HAP-1 (cell line): ENCODE measurements around the gene RPAP3.

Source experiments
- DNase-seq, 2 experiments: peaks; one replicate each; pipeline ENCODE4 v3.0.0-alpha.2; 2016 to 2020; ENCODE audit warnings: low spot score in 2 of 2
- H3K27me3 ChIP-seq: fragments of 250-450 bp; sonication (Bioruptor Pico); 2 replicates; pipeline ENCODE4 v1.5.1; 2020; ENCODE audit warnings: low read depth, mild to moderate bottlenecking, moderate library complexity
- H3K36me3 ChIP-seq: fragments of 250-450 bp; sonication (Bioruptor Pico); replicated peaks from 2 replicates; pipeline ENCODE4 v1.5.1; 2020; ENCODE audit warnings: mild to moderate bottlenecking
- H3K4me1 ChIP-seq: fragments of 250-450 bp; sonication (Bioruptor Pico); 2 replicates; pipeline ENCODE4 v1.5.1; 2020; ENCODE audit warnings: mild to moderate bottlenecking
- H3K4me3 ChIP-seq: fragments of 250-450 bp; sonication (Bioruptor Pico); 2 replicates; pipeline ENCODE4 v1.5.1; 2020; ENCODE audit warnings: mild to moderate bottlenecking, moderate library complexity
- H3K9me3 ChIP-seq: fragments of 250-450 bp; sonication (Bioruptor Pico); 2 replicates; pipeline ENCODE4 v1.5.1; 2020; ENCODE audit warnings: mild to moderate bottlenecking, moderate library complexity
- in situ Hi-C: fragments of 300-500 bp; cut with MboI; formaldehyde crosslinking; loops from 3 replicates; pipeline ENCODE4 v1.14.3; 2020; ENCODE audit warnings: low sequenced_read_pairs, inconsistent platforms, mixed read lengths

Gene RPAP3, protein sequence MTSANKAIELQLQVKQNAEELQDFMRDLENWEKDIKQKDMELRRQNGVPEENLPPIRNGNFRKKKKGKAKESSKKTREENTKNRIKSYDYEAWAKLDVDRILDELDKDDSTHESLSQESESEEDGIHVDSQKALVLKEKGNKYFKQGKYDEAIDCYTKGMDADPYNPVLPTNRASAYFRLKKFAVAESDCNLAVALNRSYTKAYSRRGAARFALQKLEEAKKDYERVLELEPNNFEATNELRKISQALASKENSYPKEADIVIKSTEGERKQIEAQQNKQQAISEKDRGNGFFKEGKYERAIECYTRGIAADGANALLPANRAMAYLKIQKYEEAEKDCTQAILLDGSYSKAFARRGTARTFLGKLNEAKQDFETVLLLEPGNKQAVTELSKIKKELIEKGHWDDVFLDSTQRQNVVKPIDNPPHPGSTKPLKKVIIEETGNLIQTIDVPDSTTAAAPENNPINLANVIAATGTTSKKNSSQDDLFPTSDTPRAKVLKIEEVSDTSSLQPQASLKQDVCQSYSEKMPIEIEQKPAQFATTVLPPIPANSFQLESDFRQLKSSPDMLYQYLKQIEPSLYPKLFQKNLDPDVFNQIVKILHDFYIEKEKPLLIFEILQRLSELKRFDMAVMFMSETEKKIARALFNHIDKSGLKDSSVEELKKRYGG

DNA sequence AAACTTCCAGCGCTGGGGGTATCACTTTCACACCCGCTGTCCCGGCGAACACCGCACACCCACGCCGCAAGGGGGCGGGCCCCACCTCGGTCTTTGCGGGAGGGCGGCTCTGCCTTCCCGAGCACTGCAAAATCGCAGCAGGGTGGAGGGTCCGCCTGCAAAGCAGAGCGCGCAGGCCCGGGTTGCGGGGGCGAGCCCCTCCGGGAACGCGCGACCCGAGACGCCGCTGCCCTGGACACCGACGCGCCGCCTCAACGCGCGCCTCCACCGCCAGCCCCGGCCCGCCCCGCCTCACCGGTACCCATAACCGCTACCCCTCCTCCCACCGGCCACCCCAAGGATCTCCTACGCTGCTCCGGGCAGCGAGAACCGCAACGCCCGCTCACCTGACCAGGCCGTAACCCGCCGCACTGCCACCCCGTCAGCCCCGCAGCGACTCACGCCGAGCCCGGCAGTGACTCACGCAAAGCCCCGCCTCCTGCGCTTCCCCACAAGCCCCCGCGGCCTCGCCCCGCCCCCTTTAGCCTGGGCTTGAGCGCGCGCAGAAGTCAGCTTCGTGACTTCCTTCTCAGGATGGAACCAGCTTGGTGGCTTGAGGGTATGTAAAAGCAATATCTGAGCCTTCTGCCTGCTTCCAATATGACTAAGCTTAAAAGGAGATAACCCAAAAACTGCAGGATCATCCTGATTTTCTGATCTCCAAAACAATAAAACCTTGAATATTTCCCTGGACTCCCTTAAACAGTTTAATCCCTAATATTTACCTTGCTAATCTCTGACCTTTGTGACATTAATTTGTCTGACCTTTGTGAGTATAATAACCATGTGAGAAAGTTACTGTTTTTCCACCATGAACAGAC is at the start of gene RPAP3:
Gene RPAP3, minus strand, starts transcription at position 465 of the 860 bp plus-strand sequence. CDS start 3,190 bp downstream, outside the sequence.
- in situ Hi-C loops, result no loop called here
- peak; percentile 87 to 98 for DNase-seq
- H3K36me3 ChIP-seq, result peaks cover 6% of the 10 kb centered on the region
- no peaks in the 10 kb centered on the region for H3K27me3 ChIP-seq
- no peaks in the 10 kb centered on the region for H3K9me3 ChIP-seq
- peaks cover 3% of the 10 kb centered on the region for H3K4me1 ChIP-seq
- H3K4me3 ChIP-seq, result peak within 1 kb of the TSS; percentile 69

DNA sequence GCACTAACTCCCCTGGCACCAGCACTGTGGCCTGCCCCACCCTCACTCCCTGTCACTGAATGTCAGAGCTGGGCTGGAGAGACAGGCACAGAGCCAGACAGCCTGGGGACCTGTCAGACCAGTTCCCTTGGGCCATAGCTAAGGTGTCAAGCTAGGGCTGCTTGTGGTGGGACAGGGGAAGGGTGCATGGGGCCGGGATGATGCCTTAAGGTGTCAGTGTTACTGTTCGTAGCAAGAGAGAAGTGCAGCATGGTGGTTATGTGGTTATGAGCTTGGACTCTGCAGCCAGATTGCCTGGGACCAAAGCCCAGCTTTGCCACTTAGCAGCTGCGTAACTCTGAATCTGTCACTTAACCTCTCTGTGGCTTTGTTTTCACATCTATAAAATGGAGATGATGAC is 49.1 kb upstream of the RPAP3 start:
- no peaks in the 10 kb centered on the region for H3K4me1 ChIP-seq
- in situ Hi-C loops, result no loop called here
- no peaks in the 10 kb centered on the region for H3K36me3 ChIP-seq
- no peaks in the 10 kb centered on the region for H3K9me3 ChIP-seq
- no peak for DNase-seq
- H3K4me3 ChIP-seq, result no peak overlapping the region
- H3K27me3 ChIP-seq, result no peaks in the 10 kb centered on the region

DNA sequence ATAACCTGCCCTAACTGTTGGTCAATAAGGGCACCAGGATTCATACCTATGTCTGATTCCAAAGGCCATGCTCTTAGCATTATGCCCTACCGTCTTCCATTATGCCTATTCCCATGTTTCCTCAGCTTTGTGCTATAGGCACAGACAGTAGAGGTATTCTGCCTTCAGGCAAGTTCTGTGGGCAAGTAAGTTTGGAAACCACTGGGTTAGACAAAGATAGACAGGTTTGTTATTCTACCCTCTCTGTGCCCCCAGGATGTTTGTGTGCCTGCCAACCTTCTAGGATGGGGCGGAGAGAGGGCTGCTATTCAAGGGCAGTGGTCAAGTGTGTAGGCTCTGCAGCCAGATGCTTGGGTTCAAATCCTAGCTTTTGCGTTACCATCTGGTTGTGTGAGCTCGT is 48.3 kb upstream of the RPAP3 start:
- H3K9me3 ChIP-seq, result no peaks in the 10 kb centered on the region
- no peaks in the 10 kb centered on the region for H3K4me1 ChIP-seq
- no peaks in the 10 kb centered on the region for H3K36me3 ChIP-seq
- DNase-seq, result no peak
- H3K27me3 ChIP-seq, result no peaks in the 10 kb centered on the region
- no peak overlapping the region for H3K4me3 ChIP-seq
- in situ Hi-C loops, result no loop called here

DNA sequence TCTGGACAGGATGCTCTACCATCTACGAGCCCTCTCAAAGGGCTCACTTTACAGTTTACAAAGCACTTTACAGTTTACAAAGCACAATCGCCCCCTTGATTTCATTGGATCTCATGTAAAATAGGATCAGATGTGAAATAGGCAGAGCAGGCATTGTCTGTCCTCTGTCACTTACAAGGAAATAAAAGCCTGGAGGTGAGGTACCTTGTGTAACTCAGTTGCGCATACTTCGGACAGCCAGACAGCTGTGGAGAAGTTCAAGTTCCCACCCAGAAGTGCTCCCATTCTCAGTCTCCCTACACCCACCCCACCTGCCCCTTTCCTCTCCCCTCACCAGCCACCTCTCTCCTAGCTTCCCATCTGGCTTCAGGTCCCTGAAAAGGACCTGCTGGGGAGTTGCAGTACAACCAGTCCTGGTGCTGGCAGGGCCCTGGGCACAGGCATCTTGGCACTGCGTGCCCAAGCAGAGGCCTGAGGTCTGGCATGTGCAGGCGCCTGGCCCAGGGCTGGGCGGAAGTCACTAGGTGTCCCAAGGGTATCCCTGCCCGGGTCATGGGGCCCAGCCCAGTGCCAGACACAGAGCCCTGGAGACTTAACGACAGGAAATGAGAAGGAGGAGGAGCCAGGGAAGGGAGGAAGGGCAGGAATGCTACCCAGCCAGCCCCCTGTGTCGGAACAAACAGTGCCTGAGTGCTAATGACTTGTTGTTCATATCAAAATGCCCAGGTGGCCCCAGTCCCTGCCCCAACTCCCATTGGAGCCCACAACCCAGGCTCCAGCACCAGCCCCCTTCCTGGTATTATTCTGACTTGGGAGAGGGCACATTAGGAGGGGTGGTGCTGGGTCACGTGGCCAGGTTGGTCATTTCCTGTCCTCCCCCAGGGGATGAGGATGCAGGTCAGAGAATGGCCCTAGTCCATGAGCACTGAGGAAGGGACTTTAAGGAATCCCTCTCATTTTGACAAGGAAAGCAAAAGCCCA is 47.5 kb upstream of the RPAP3 start:
- H3K4me1 ChIP-seq, result no peaks in the 10 kb centered on the region
- no peak overlapping the region for H3K4me3 ChIP-seq
- no peaks in the 10 kb centered on the region for H3K27me3 ChIP-seq
- H3K9me3 ChIP-seq, result no peaks in the 10 kb centered on the region
- DNase-seq, result no peak
- no peaks in the 10 kb centered on the region for H3K36me3 ChIP-seq
- in situ Hi-C loops, result no loop called here

DNA sequence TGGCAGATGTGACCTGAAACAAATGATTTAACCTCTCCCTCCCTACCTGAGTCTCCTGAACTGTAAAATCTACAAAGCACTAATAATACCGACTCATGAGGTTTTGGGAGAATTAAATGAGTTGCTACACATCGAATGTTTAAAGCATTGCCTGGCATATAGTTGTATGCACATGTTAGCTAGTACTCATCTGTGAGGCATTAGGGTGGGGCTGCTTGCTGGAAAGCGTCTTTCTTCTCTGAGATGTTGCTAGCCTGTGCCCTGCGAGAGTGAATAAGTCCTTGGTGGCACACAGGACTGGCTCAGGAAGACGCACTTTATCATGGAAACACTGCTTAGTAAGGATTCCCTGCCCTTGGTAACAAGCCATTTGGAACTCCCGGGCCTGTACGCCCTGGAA is 46.7 kb upstream of the RPAP3 start:
- Histone ChIP-seq H3K36me3 (no peaks in the 10 kb centered on the region), H3K27me3 (no peaks in the 10 kb centered on the region), H3K9me3 (no peaks in the 10 kb centered on the region), H3K4me3 (no peak overlapping the region), H3K4me1 (no peaks in the 10 kb centered on the region)
- in situ Hi-C loops, result no loop called here
- no peak for DNase-seq

DNA sequence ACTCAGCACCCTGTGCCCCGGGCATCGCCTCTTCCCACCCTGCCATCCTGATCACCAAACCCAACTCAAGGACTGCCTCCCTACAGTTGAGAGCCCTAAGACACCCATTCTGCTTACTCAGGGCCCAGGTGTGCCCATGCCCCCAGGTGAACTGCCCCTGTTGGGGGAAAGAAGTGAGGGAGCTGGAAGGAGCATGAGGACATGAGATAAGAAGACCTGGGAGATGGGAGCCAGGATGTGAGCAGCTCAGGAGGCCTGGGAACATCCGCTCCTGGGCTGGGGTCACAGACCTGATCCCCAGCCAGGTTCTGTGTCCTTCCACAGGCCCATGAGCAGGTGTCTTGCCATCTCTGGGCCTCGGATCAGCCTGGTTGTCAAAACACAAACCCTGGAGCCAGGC is 46.3 kb upstream of the RPAP3 start:
- Histone ChIP-seq H3K4me1 (no peaks in the 10 kb centered on the region), H3K36me3 (no peaks in the 10 kb centered on the region), H3K4me3 (no peak overlapping the region), H3K27me3 (no peaks in the 10 kb centered on the region), H3K9me3 (no peaks in the 10 kb centered on the region)
- in situ Hi-C loops, result no loop called here
- DNase-seq, result no peak

DNA sequence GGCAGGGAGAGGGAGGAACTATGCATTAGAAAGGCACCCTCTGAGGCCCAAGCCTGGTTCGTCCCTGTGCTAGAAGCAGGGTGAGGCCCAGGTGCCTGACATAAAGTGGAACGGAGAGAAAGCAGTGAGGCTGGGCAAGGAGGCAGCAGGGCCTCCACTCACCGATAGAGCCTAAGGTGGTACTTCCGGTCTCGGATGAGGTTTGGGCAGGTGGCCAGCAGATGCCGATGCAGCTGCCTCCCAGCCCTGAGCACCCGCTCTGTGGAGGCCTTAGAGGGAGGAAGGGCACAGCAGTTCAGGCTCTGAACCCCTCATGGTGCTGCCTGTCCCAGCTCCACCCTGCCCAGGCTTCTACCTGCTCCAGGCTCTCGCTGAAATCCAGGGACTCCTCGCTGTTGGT is 45.7 kb upstream of the RPAP3 start:
- in situ Hi-C loops, result no loop called here
- Histone ChIP-seq H3K36me3 (no peaks in the 10 kb centered on the region), H3K27me3 (no peaks in the 10 kb centered on the region), H3K9me3 (no peaks in the 10 kb centered on the region), H3K4me3 (no peak overlapping the region), H3K4me1 (no peaks in the 10 kb centered on the region)
- no peak for DNase-seq

DNA sequence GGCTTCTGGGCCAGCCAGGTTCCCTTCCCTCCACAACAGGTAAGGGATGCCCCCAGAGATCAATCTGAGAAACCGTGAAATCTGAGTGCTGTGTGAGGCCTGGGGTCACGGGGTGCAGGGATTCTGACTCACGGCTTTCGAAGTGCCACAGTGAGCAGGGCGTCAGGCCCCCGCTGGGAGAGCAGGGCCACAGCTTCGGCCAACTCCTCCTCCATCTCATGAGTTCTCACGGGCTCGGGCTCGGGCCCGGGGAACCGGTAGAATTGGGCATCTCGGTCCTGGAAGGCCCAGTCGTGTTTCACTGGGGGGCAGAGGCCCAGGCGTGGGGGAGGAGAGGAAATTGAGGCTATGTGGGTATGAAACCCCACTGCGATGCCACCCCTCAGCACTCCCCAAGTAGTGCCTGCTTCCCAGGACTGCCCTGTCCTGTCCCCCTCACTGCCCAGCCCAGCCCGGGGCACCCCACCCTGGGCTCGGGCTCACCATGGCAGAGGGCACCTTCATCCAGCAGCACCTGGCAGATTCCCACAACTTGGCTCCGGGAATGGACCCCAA is 45.2 kb upstream of the RPAP3 start:
- no peaks in the 10 kb centered on the region for H3K9me3 ChIP-seq
- H3K36me3 ChIP-seq, result no peaks in the 10 kb centered on the region
- no peak overlapping the region for H3K4me3 ChIP-seq
- no peak for DNase-seq
- H3K4me1 ChIP-seq, result no peaks in the 10 kb centered on the region
- in situ Hi-C loops, result no loop called here
- H3K27me3 ChIP-seq, result no peaks in the 10 kb centered on the region

DNA sequence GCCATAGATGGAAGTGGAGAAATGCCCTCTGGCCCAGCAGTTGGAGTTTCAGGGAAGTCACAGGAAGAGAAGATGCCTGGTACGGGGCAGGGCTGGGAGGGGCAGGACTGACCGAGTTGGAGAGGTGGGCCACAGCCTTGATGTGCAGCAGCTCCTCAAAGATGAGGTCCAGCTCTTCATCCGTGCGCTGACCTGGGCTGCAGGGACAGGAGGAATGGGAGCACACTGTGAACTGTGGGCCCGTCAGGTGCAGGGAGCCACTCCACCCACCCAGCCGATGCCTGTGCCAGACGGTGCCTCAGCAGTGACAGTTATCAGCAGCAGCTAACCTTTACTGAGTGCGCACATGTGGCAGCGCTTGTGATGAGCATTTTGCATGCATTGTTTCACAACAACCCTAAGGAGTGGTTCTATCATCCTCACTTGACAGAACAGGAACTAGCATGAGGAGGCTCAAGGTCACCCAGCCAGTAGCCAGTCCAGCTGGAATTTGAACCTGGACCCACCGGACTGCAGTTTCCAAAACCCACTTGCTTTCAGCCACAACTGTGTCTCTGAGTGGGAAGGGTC is 44.5 kb upstream of the RPAP3 start:
- no peak for DNase-seq
- H3K36me3 ChIP-seq, result no peaks in the 10 kb centered on the region
- H3K27me3 ChIP-seq, result no peaks in the 10 kb centered on the region
- no peak overlapping the region for H3K4me3 ChIP-seq
- H3K9me3 ChIP-seq, result no peaks in the 10 kb centered on the region
- H3K4me1 ChIP-seq, result no peaks in the 10 kb centered on the region
- in situ Hi-C loops, result no loop called here

DNA sequence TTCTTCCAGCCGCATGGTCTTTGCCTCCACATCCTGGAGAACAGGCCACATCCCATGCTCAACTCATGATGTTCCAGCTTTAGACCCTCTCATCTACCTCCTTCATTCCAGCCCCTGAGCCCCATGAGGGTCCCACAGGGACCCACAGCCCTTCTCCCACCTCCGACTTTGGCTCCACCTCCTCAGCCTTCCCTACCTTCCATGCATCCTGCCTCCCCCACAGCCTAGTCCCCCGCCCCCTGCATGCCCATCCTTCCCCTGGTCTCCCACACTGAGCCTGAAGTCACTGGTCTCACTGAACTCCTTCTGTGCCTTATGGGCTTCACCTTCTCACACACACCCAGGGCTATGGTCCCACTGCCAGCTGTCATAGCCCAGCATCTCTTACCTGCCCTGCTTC is 43.1 kb upstream of the RPAP3 start:
- H3K4me1 ChIP-seq, result no peaks in the 10 kb centered on the region
- H3K36me3 ChIP-seq, result no peaks in the 10 kb centered on the region
- no peak overlapping the region for H3K4me3 ChIP-seq
- no peaks in the 10 kb centered on the region for H3K27me3 ChIP-seq
- no peak for DNase-seq
- no peaks in the 10 kb centered on the region for H3K9me3 ChIP-seq
- in situ Hi-C loops, result no loop called here

DNA sequence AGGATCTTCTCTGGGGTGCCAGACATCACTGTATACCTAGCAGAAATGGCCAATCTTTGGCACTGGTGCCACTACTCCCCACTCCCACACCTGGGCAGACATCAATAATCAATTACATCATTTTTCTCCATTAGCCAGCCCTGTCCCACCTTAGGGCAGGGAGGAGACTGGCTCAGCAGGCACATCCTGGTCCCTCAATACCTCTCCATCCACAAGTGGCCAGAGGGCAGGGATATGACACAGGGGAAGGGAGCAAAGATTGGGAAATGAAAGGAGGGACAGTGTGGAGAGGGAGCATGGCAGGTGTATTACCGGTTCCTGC is 42.6 kb upstream of the RPAP3 start:
- H3K27me3 ChIP-seq, result no peaks in the 10 kb centered on the region
- no peak overlapping the region for H3K4me3 ChIP-seq
- in situ Hi-C loops, result no loop called here
- no peaks in the 10 kb centered on the region for H3K4me1 ChIP-seq
- no peaks in the 10 kb centered on the region for H3K9me3 ChIP-seq
- H3K36me3 ChIP-seq, result no peaks in the 10 kb centered on the region
- DNase-seq, result no peak

DNA sequence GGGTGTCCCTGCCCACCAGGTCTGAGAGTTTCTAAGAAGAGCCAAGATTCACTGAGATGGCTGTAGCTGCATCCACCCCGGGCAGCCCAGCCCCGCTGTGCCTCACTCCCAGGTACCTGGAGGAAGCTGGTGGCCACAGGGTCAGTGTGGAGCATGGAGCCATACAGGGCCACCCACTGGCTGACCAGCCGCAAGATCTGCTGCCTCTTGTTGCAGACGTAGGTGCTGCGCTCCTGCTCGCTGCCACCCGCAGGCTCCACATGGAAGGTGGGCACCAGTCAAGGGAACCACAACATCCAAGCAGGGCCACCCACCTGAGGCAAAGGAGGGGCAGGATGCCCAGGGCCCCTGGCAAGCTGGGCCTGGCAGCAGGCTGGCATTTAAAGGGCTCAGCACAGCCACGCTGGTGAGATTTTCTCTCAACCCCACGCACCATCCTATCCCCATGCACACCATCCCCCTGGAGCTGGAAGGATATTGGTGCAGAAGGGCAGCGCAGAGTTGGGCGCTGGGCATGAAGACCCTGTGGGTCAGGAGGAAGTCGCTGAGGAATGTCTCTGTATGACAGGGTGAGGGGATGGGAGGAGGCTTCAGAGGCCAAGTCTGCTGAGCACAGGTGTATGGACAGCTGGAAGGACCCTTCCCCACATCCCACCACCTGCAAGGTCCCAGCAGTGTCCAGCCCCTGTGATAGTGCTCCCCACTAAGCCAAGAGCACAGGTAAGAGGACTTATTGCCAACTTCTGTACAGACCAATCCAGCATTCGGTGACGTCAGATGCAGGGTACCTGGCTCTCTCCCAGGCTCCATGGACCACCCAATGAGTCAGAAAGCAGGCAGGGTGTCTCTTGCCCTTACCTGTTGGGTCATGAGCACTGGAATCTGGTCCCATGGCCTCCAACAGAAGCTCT is 42.0 kb upstream of the RPAP3 start:
- Histone ChIP-seq H3K36me3 (no peaks in the 10 kb centered on the region), H3K4me1 (no peaks in the 10 kb centered on the region), H3K4me3 (no peak overlapping the region), H3K9me3 (no peaks in the 10 kb centered on the region), H3K27me3 (no peaks in the 10 kb centered on the region; the same call in 1 of the 2 replicates)
- in situ Hi-C loops, result no loop called here
- DNase-seq, result no peak
